Mucosa of rectum (tissue), 2 donors: Measurements from ENCODE around the gene SLIRP.

Experiments
- H3K27ac ChIP-seq, 2 donors: one replicate each; pipeline ENCODE4 v1.7.0; 2013; ENCODE audit warnings: inconsistent platforms in 2 of 2, low read depth in 2 of 2, low read length in 2 of 2
- H3K27me3 ChIP-seq, 2 donors: one replicate each; pipeline ENCODE4 v1.7.0; 2013; ENCODE audit warnings: low read length in 2 of 2; ENCODE audit not compliant: control insufficient read depth in 2 of 2, insufficient read depth in 2 of 2
- H3K36me3 ChIP-seq, 2 donors: one replicate each; pipeline ENCODE4 v1.7.0; 2013; ENCODE audit warnings: low read length in 2 of 2; ENCODE audit not compliant: control insufficient read depth in 2 of 2, insufficient read depth in 2 of 2
- H3K4me1 ChIP-seq, 2 donors: one replicate each; pipeline ENCODE4 v1.7.0; 2013; ENCODE audit warnings: low read length in 2 of 2, mild to moderate bottlenecking in 1 of 2; ENCODE audit not compliant: control insufficient read depth in 2 of 2, insufficient read depth in 2 of 2
- H3K4me3 ChIP-seq, 2 donors: one replicate each; pipeline ENCODE4 v1.7.0; 2013; ENCODE audit warnings: low read length in 2 of 2
- H3K9ac ChIP-seq, 2 donors: one replicate each; pipeline ENCODE4 v1.7.0; 2013; ENCODE audit warnings: low read length in 2 of 2, low read depth in 1 of 2, mild to moderate bottlenecking in 1 of 2
- H3K9me3 ChIP-seq, 2 donors: one replicate each; pipeline ENCODE4 v1.7.0; 2013; ENCODE audit warnings: low read length in 2 of 2; ENCODE audit not compliant: control insufficient read depth in 2 of 2
- donor health status: healthy.
- donor health status: Normal muscosa, but diverticular disease.

Gene SLIRP

GRCh38 chr14:77691259-77691658, 16.6 kb upstream of the SLIRP start:
- Histone ChIP-seq H3K27ac (no peak overlapping the region), H3K9ac (no peak overlapping the region), H3K27me3 (no peaks in the 10 kb centered on the region), H3K4me3 (no peak overlapping the region), H3K4me1 (no peaks in the 10 kb centered on the region), H3K9me3 (no peaks in the 10 kb centered on the region), H3K36me3 (peaks cover 18 to 45% of the 10 kb centered on the region in 2 donors)

DNA sequence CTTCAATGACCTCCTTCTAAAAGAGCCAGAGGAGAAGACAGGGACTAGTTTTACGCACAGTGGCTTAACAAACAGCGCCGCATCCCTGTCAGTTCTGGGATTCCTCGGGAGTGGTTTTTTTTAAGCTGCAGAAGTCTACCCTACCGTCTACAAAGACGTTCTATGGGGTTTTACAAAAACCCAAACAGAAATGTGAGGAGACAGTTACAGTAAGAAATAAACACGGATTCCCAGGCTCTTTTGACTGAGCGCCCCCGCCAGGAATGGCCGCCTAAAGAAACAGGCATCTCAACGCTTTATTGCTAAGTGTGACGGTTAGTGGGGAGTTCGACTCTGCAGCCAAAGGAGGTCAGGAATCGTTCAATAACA, 564 bp upstream of the SLIRP start:
- Histone ChIP-seq H3K9me3 (no peaks in the 10 kb centered on the region), H3K27me3 (no peaks in the 10 kb centered on the region), H3K4me1 (peaks cover 13 to 25% of the 10 kb centered on the region in 2 donors), H3K36me3 (peaks cover 20 to 33% of the 10 kb centered on the region in 2 donors), H3K9ac (peak overlapping the region; percentile 67 to 85), H3K27ac (peak overlapping the region in 1 of 2 donors; percentile 56), H3K4me3 (peak overlapping the region; percentile 75 to 95)

- H3K9ac ChIP-seq = peak overlapping the region; percentile 66 to 67
- peaks cover 13 to 25% of the 10 kb centered on the region in 2 donors for H3K4me1 ChIP-seq
- H3K36me3 ChIP-seq = peaks cover 23 to 38% of the 10 kb centered on the region in 2 donors
- peak overlapping the region; percentile 75 to 95 for H3K4me3 ChIP-seq
- H3K27me3 ChIP-seq = no peaks in the 10 kb centered on the region
- no peak overlapping the region for H3K27ac ChIP-seq
- H3K9me3 ChIP-seq = no peaks in the 10 kb centered on the region
Observed at GRCh38 chr14:77708749-77709148, 846 bp downstream of the SLIRP start.

DNA sequence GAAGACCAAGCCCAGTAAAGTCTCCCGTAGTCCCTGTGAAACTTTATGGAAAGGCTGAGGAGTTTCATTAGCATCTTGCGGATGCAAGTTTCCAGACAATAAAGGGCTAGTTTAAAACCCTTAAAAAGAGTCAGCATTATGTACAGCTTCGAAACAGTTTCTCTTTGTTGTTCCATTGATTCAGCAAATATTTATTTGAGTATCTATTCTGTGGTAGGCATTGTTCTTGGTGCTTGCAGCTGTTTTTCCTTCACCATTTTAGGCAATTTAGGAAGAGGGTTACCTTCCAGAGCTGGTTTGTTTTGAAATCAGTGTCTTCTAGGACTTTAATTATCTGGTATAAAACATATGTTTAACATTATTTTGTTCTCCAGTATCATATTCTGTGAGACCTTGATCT, 1.5 kb downstream of the SLIRP start:
- H3K4me3 ChIP-seq = peak overlapping the region in 1 of 2 donors; percentile 95
- H3K27me3 ChIP-seq = no peaks in the 10 kb centered on the region
- H3K36me3 ChIP-seq = peaks cover 22 to 36% of the 10 kb centered on the region in 2 donors
- H3K9me3 ChIP-seq = no peaks in the 10 kb centered on the region
- no peak overlapping the region for H3K27ac ChIP-seq
- H3K4me1 ChIP-seq = peaks cover 13 to 25% of the 10 kb centered on the region in 2 donors
- H3K9ac ChIP-seq = no peak overlapping the region

DNA sequence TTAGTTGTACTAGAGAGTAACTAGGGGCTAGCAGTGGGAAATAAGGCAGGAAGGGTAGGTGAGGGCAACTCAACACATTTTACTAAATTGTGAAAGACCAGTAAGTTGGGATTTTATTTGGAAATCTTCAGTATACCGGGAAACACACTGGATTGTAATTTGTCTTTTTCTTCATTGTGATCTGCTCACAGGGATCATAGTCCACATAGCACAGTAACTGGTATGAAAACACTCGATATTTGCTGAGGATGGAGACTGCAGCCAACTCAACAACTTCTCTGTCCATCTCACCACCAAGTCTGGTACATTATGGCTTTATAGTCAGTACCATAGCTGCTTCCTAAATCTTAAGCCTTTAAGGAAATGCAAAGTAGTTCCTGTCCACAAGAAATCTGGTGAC, 2.5 kb downstream of the SLIRP start:
- Histone ChIP-seq H3K9ac (no peak overlapping the region), H3K27me3 (no peaks in the 10 kb centered on the region), H3K36me3 (peaks cover 30 to 37% of the 10 kb centered on the region in 2 donors), H3K27ac (no peak overlapping the region), H3K9me3 (no peaks in the 10 kb centered on the region), H3K4me1 (peaks cover 13 to 25% of the 10 kb centered on the region in 2 donors), H3K4me3 (no peak overlapping the region)

DNA sequence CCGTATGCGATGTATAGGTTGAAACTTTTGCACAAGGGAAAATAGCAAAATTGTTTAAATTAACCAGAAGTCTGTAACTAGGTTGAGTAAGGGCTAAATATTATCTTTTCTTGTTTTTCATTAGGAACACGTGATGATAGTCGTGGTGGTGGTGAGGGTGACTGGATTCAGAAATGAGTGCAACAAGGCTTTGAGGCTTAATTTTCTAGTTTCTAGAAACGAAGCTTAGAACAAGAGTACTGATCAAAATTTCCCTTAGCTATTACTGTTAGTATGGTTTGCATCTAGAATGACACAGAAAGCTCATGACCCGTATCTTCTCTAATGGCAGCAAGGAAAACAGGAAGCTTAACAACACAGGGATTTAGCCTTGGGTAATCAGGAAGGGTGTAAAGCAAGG, 7.0 kb downstream of the SLIRP start:
- Histone ChIP-seq H3K4me3 (no peak overlapping the region), H3K27me3 (no peaks in the 10 kb centered on the region), H3K27ac (no peak overlapping the region), H3K9ac (no peak overlapping the region), H3K36me3 (peaks cover 46 to 71% of the 10 kb centered on the region in 2 donors), H3K4me1 (no peaks in the 10 kb centered on the region), H3K9me3 (no peaks in the 10 kb centered on the region)

DNA sequence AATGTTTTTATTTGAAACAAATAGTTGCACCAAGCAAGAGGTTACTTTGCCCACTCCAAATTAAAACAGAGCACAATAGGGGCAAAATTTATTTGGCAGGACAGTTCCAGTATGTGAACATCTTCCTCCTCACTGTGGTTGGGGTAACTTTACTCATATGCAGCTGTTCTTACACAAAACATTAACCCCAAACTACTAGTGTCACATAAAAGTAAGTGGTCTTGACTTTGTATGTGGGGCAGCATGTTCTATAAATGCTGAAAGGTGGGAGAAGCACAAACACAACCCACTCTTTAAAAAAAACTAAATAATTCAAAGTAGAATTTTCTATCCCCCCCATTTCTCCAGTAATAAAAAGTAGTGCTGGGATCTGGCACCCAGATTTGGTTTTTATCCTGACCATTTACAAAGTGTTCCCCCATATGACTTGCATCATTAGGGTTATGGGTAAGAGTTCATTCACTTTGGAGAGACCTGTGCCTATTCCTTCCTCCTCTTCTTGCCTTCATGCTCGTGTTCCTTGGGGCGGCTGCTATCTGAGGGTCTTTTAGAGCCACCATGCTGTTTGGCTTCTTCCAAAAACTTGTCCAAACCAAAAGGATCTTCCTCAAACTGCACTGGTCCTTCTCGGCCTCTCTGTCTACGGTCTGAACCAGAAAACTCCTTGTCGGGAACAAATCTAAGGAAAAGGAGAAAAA, 9.9 kb downstream of the SLIRP start:
- Histone ChIP-seq H3K4me3 (no peak overlapping the region), H3K27ac (no peak overlapping the region), H3K36me3 (peaks cover 55 to 68% of the 10 kb centered on the region in 2 donors), H3K9ac (no peak overlapping the region), H3K4me1 (no peaks in the 10 kb centered on the region), H3K27me3 (no peaks in the 10 kb centered on the region), H3K9me3 (no peaks in the 10 kb centered on the region)

DNA sequence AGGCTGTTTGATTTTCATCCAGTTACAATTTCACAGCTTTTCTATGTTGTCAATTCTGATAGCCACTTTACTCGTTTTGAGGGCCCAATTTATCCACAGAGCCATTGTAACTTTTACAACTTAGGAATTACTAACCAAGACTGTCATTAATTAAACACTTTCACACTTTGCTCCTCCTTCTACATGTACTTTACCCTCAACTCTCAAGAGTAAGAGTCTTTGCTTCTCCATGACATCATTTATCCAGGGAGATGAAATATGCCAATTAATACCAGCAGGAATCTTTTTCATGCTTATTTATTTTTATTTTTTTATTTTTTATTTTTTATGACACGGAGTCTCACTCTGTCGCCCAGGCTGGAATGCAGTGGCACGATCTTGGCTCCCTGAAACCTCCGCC, 13.5 kb downstream of the SLIRP start:
- no peak overlapping the region for H3K9ac ChIP-seq
- no peaks in the 10 kb centered on the region for H3K27me3 ChIP-seq
- H3K9me3 ChIP-seq = no peaks in the 10 kb centered on the region
- no peaks in the 10 kb centered on the region for H3K4me1 ChIP-seq
- peaks cover 66 to 75% of the 10 kb centered on the region in 2 donors for H3K36me3 ChIP-seq
- H3K4me3 ChIP-seq = no peak overlapping the region
- H3K27ac ChIP-seq = no peak overlapping the region

- Histone ChIP-seq H3K27me3 (no peaks in the 10 kb centered on the region), H3K27ac (no peak overlapping the region), H3K36me3 (peaks cover 70 to 79% of the 10 kb centered on the region in 2 donors), H3K4me1 (no peaks in the 10 kb centered on the region), H3K9me3 (no peaks in the 10 kb centered on the region), H3K4me3 (no peak overlapping the region), H3K9ac (no peak overlapping the region)
Observed at GRCh38 chr14:77722301-77722700, 14.4 kb downstream of the SLIRP start.

DNA sequence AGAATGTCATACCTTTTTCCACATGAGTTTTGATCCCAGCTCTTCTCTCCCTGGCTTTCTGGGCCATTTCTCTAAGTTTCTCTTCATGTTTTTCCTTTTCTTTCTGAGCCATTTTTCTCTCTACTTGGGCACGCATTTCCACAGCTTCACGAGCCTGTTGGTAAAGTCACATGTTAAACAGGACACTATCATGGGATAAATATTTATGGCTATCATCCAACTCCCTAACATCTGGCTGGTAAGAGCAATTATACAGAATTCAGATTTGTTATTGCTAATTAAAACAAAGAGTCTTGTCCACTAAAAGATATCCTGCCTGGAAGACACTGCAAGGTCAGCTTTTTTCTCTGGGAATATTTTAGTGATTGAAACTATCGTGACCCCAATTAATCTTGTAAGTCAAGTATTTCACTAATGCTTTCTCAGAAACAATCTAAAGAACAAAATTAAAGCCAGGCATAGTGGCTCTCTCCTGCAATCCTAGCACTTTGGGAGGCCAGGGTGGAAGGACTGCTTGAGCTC, 23.1 kb downstream of the SLIRP start:
- no peaks in the 10 kb centered on the region for H3K9me3 ChIP-seq
- no peak overlapping the region for H3K4me3 ChIP-seq
- H3K4me1 ChIP-seq = no peaks in the 10 kb centered on the region
- H3K27ac ChIP-seq = no peak overlapping the region
- H3K9ac ChIP-seq = no peak overlapping the region
- no peaks in the 10 kb centered on the region for H3K27me3 ChIP-seq
- H3K36me3 ChIP-seq = peaks cover 82 to 83% of the 10 kb centered on the region in 2 donors
